DMS53 treated with DMSO at 0.1 percent for 48 hours (cell line): ENCODE results near the gene ARL9.
A peak's percentile ranks its signal among the peaks of the same experiment; 100 is the strongest.

Experiments used
- DNase-seq: peaks from one replicate; lab custom pipeline; 2025; ENCODE audit not compliant: unreplicated experiment; lab: John Stamatoyannopoulos, UW

Gene ARL9

DNA sequence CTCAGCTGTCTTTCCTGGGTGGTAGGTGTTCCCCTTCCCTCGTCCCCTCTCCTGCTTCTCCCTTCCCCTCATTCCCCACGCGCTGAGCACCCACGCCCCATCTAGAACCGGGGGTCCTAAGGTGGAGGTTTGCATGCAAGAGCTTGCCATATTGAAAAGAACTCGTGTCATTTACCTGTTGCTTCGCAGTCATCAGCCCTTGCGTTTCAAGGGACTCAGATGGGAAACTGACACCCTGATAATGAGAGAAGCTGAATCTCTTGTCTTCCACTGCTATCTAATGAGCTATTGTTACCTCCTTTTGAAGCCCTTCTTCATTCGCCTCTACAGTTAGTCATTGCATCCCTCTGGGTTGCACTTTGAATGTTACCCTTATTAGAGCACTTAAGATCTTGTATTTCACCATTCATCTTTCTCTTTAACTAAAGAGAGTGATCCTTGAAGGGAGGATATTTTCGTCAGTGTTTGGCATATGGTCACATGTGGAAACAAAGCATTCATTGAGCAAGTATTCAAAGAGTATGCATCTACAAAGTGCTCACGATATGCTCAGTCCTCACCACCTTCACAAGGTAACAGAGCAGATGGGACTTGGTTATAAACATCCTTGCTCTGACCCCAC is 25.7 kb downstream of the ARL9 start:
- DNase-seq, result no peak

DNA sequence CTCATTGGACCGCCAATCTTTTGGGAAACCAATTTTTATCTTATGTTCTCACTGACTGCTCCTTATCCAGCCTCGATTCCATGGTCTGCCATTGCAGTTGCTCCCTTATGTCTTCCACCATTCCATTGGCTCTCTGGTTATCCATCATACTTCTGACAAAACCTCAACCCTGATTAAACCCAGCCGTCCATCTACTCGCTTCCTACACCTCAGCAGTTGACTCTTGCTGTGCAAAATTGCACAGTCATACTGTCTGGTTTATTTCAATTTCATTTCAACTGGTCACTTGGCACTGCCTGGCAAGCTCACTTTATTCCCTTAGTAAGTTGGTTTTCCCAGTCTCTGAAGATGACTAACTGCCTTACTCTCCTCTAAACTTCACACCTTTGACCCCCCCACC is 26.2 kb downstream of the ARL9 start:
- DNase-seq, result no peak

DNA sequence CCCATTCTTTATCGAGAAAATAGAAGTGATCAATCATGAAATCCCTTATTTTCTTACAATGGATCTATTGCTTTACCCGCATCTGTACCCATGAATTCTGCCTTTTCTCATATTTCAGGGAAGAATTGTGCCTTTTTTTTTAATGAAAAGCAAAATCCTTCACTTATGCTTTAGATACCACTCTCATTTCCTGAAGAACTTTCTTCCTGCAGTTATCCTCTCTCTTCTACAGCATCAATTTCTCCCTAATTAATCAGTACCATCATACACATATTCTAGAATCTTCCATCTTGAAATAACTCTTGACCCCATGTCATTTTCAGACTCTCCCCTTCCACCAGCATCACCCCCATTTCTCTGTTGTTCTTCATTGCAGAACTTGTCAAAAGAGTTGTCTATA is 26.6 kb downstream of the ARL9 start:
- DNase-seq, result no peak

DNA sequence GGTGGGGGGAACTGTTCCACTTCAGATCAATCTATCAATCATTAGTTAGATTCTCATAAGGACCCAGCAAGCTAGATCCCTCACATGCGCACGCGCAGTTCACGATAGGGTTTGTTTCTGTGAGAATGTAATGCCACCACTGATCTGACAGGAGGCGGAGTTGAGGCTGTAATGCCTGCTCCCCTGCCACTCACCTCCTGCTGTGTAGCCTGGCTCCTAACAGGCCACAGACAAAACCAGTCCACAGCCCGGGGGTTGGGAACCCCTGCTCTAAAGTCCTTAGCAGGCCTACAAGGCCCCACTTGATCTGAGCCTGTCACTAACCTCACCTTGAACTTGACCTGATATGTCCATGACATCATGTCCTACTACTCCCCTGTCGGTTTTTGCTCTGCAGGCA is 30.3 kb downstream of the ARL9 start:
- DNase-seq, result no peak

DNA sequence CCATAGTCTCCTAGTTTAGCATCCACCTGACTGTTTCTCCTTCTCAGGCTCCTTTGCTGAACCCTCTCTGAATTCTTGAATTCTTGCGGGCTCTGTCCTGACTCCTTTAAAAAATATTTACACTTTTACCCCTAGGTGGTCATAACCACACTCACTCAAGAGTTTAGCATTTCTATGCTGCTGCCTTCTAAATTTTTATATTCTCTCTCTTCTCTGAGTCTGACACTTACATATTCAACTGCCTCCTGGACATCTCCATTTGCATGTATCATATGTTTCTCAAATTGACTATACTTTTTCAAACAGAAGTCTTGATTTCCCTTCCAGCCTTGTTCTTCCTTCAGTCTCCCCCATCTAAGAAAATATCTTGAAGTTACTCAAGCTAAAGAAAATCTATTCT is 31.6 kb downstream of the ARL9 start:
- no peak for DNase-seq

DNA sequence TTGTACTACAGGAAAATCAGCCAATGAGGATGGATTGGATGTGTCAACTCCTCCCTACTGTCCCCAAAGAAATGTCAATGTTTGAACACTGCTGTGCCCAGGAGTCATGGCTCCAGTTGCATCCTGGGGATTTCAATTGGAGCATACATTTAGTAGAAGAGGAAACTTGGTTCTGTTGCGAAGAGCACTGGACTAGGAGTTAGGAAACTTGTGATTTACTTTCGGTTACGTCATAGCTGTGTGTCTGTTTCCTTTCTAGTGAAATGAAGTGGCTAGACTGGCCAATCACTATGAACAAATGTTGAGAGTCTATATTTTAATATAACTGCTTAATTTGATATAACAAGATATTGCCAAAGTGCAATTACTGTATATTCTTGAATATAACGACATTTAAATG is 35.2 kb downstream of the ARL9 start:
- no peak for DNase-seq

DNA sequence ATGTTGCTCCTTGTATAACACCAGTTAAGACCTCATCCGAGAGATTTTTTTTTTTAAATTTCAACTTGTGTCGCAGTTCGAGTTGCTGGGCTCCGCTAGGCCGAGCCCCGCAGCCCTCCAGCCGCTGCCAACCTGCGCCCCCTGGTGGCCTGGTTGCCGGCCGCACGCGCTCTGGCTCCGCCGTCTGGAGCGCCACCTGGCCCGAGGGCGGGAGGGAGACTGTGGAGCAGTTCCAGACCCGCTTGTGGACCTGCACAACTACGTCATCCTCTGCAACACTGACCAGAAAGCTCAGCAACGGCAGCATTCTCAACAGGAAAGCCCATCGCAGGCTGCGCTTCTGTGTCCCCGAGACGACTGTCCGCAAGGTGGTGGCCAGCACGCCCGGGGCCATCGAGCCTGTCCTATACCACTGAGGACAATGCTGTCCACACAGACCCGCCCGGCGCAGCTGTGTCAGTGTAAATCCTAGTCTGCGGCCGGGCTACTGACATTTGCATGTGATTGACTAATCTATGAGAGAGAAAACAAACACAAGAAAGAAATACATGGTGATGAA is 39.1 kb downstream of the ARL9 start:
- peak; percentile 57 for DNase-seq

DNA sequence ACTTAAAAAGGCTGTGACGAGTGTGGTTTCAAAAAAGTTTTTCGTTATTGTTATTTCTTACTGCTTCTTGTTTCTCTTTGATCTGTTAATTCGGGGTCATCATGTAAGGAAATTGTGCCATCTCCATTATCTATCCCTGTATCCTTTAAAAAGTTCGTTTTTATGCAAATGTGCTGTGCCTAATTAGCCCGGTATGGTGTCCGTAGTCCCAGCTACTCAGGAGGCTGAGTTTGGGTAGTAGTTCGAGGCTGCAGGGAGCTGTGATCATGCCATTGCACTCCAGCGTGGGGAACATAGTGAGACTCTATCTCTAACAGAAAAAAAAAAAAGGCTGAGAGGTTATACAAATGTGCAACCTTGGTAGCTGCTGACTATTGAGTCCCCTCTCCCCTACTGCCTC is 45.1 kb downstream of the ARL9 start:
- no peak for DNase-seq

DNA sequence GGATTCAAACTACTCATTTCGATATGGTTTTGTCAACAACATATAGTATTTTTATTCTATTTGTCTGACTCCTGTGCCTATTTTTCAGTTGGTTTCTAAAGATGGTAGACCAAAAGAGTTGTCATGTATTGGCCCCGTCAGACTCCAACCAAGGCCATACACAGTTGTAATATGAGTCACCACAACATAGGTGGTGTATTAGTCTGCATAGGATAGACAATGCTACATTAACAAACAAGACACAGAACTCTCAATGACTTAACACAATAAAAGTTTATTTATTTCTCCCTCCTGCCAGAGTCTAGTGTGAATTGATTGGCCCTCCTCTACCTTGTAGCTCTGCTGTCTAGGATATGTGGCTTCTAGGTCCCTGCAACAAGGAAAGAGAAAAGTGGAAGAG is 45.9 kb downstream of the ARL9 start:
- DNase-seq, result no peak

DNA sequence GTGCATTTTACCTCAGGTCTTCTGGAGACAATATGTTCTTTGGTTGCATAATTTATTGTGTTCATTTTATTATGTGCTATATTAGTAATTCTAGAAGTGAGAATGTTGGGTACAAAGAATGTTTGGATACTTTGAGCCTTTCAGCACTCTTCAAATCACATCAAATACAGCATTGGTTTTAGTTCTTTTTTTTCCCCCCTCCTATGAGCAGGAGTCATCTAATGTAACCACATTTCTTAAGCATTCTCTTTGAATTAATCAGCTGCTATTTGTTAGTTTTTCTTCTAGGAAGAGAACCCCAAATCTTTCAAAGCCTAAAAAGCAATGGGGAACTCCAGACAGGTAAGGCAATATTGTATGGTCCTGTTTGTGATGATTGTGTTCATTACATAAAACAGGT is 46.7 kb downstream of the ARL9 start:
- no peak for DNase-seq

DNA sequence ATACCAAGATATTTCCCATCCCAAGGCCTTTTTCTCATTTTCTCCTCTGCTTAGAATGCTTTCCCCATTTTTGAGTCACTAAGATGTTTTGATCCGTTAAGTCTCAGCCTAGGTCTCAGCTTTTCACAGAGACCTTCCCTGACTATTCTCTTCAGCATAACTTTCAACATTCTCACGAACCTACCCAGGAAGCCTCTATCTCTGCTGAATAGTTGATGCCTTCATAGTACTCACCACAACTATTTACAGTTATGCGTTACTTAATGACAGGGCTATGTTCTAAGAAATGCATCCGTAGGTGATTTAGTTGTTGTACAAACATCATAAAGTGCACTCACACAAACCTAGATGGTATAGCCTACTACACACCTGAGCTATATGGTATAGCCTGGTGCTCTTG is 64.5 kb downstream of the ARL9 start:
- no peak for DNase-seq
